Mucosa of rectum (tissue), 2 donors: Measurements from ENCODE around the gene SEZ6L2.
"Not testable (repeated sequence)": the region's sequence is repeated elsewhere in the genome, so short reads cannot be mapped to it uniquely, and the experiment has no call there.

Experiments used
- H3K27ac ChIP-seq, 2 donors: one replicate each; pipeline ENCODE4 v1.7.0; 2013; ENCODE audit warnings: inconsistent platforms in 2 of 2, low read depth in 2 of 2, low read length in 2 of 2
- H3K27me3 ChIP-seq, 2 donors: one replicate each; pipeline ENCODE4 v1.7.0; 2013; ENCODE audit warnings: low read length in 2 of 2; ENCODE audit not compliant: control insufficient read depth in 2 of 2, insufficient read depth in 2 of 2
- H3K36me3 ChIP-seq, 2 donors: one replicate each; pipeline ENCODE4 v1.7.0; 2013; ENCODE audit warnings: low read length in 2 of 2; ENCODE audit not compliant: control insufficient read depth in 2 of 2, insufficient read depth in 2 of 2
- H3K4me1 ChIP-seq, 2 donors: one replicate each; pipeline ENCODE4 v1.7.0; 2013; ENCODE audit warnings: low read length in 2 of 2, mild to moderate bottlenecking in 1 of 2; ENCODE audit not compliant: control insufficient read depth in 2 of 2, insufficient read depth in 2 of 2
- H3K4me3 ChIP-seq, 2 donors: one replicate each; pipeline ENCODE4 v1.7.0; 2013; ENCODE audit warnings: low read length in 2 of 2
- H3K9ac ChIP-seq, 2 donors: one replicate each; pipeline ENCODE4 v1.7.0; 2013; ENCODE audit warnings: low read length in 2 of 2, low read depth in 1 of 2, mild to moderate bottlenecking in 1 of 2
- H3K9me3 ChIP-seq, 2 donors: one replicate each; pipeline ENCODE4 v1.7.0; 2013; ENCODE audit warnings: low read length in 2 of 2; ENCODE audit not compliant: control insufficient read depth in 2 of 2
- donor health status: healthy.
- donor health status: Normal muscosa, but diverticular disease.

SEZ6L2 gene

GRCh38 chr16:29899516-29900101, at the start of gene SEZ6L2:
Gene SEZ6L2, minus strand, starts transcription at chr16:29899550. Its CDS starts 531 bp downstream, at chr16:29899019.
- Histone ChIP-seq H3K27ac (peak within 1 kb of the TSS; percentile 78 to 83), H3K27me3 (peaks cover 0 to 3% of the 10 kb centered on the region in 2 donors), H3K4me1 (peaks cover 4 to 13% of the 10 kb centered on the region in 2 donors), H3K9me3 (no peaks in the 10 kb centered on the region), H3K36me3 (no peaks in the 10 kb centered on the region), H3K9ac (peak within 1 kb of the TSS; percentile 14 to 51), H3K4me3 (peak within 1 kb of the TSS; percentile 63 to 66)

GRCh38 chr16:29947897-29948296, 48.5 kb upstream of the SEZ6L2 start:
- H3K36me3 ChIP-seq = no peaks in the 10 kb centered on the region
- H3K9ac ChIP-seq = no peak overlapping the region
- H3K4me3 ChIP-seq = no peak overlapping the region
- H3K4me1 ChIP-seq = peaks cover 15 to 18% of the 10 kb centered on the region in 2 donors
- H3K9me3 ChIP-seq = no peaks in the 10 kb centered on the region
- no peaks in the 10 kb centered on the region for H3K27me3 ChIP-seq
- H3K27ac ChIP-seq = no peak overlapping the region

- peak overlapping the region; percentile 84 to 89 for H3K27ac ChIP-seq
- H3K9ac ChIP-seq = peak overlapping the region; percentile 25 to 52
- H3K4me1 ChIP-seq = peaks cover 15 to 21% of the 10 kb centered on the region in 2 donors
- H3K4me3 ChIP-seq = peak overlapping the region; percentile 27 to 57
- H3K27me3 ChIP-seq = no peaks in the 10 kb centered on the region
- H3K36me3 ChIP-seq = no peaks in the 10 kb centered on the region
- no peaks in the 10 kb centered on the region for H3K9me3 ChIP-seq
Observed at GRCh38 chr16:29943846-29944799, 44.8 kb upstream of the SEZ6L2 start.

GRCh38 chr16:29940656-29941055, 41.3 kb upstream of the SEZ6L2 start:
- no peak overlapping the region for H3K4me3 ChIP-seq
- no peak overlapping the region for H3K9ac ChIP-seq
- H3K36me3 ChIP-seq = no peaks in the 10 kb centered on the region
- H3K9me3 ChIP-seq = no peaks in the 10 kb centered on the region
- H3K27ac ChIP-seq = no peak overlapping the region
- H3K27me3 ChIP-seq = no peaks in the 10 kb centered on the region
- peaks cover 15 to 21% of the 10 kb centered on the region in 2 donors for H3K4me1 ChIP-seq

- H3K4me3 ChIP-seq, H3K27ac ChIP-seq, H3K4me1 ChIP-seq, H3K9ac ChIP-seq, H3K27me3 ChIP-seq, H3K36me3 ChIP-seq, H3K9me3 ChIP-seq: not testable (repeated sequence)
Observed at GRCh38 chr16:29931750-29932149, 32.4 kb upstream of the SEZ6L2 start.

GRCh38 chr16:29927070-29927905, 27.9 kb upstream of the SEZ6L2 start:
- peaks cover 19% of the 10 kb centered on the region in 2 donors for H3K4me1 ChIP-seq
- peak overlapping the region; percentile 91 to 92 for H3K4me3 ChIP-seq
- H3K9ac ChIP-seq = peak overlapping the region; percentile 83 to 91
- H3K36me3 ChIP-seq = peaks cover 5 to 9% of the 10 kb centered on the region in 2 donors
- peak overlapping the region; percentile 92 to 94 for H3K27ac ChIP-seq
- no peaks in the 10 kb centered on the region for H3K27me3 ChIP-seq
- H3K9me3 ChIP-seq = no peaks in the 10 kb centered on the region

- H3K27me3 ChIP-seq = no peaks in the 10 kb centered on the region
- H3K9ac ChIP-seq = peak overlapping the region; percentile 83 to 91
- H3K4me1 ChIP-seq = peaks cover 19% of the 10 kb centered on the region in 2 donors
Observed at GRCh38 chr16:29926711-29927052, 27.3 kb upstream of the SEZ6L2 start.

GRCh38 chr16:29925781-29926710, 26.7 kb upstream of the SEZ6L2 start, which contains the start of gene KCTD13:
Gene KCTD13, minus strand, starts transcription at chr16:29926226. Its CDS starts 193 bp downstream, at chr16:29926033.
- Histone ChIP-seq H3K36me3 (peaks cover 10 to 13% of the 10 kb centered on the region in 2 donors), H3K9ac (peak within 1 kb of the TSS; percentile 83 to 91), H3K27ac (peak within 1 kb of the TSS; percentile 92 to 94), H3K27me3 (no peaks in the 10 kb centered on the region), H3K4me3 (peak within 1 kb of the TSS; percentile 91 to 92), H3K9me3 (no peaks in the 10 kb centered on the region), H3K4me1 (peaks cover 19% of the 10 kb centered on the region in 2 donors)

More at GRCh38 chr16:29926711-29927052, 27.3 kb upstream of the SEZ6L2 start:
- Histone ChIP-seq H3K4me3 (peak overlapping the region; percentile 91 to 92), H3K27ac (peak overlapping the region; percentile 92 to 94), H3K9me3 (no peaks in the 10 kb centered on the region), H3K36me3 (peaks cover 5 to 10% of the 10 kb centered on the region in 2 donors)
